ENCODE results near the gene RPS6KA2.

DNA sequence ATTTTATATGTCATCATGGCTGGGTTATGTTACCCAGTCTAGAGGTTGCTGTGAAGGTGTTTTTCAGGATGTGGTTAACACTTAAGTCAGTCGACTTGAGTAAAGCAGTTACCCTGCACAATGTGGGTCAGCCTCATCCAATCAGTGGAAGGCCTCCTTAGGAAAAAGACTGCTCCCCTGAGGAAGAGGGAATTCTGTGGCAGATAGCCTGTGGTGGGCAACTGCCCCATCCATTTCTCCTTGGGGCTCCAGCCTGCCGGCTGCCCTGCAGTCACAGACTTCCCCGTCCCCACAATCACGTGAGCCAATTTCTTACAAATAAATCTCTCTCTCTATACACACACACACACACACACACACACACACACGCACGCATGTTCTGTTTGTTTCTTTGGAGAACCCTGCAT lies 209.8 kb downstream of the RPS6KA2 start:
- TF ChIP-seq, protein P1, sequence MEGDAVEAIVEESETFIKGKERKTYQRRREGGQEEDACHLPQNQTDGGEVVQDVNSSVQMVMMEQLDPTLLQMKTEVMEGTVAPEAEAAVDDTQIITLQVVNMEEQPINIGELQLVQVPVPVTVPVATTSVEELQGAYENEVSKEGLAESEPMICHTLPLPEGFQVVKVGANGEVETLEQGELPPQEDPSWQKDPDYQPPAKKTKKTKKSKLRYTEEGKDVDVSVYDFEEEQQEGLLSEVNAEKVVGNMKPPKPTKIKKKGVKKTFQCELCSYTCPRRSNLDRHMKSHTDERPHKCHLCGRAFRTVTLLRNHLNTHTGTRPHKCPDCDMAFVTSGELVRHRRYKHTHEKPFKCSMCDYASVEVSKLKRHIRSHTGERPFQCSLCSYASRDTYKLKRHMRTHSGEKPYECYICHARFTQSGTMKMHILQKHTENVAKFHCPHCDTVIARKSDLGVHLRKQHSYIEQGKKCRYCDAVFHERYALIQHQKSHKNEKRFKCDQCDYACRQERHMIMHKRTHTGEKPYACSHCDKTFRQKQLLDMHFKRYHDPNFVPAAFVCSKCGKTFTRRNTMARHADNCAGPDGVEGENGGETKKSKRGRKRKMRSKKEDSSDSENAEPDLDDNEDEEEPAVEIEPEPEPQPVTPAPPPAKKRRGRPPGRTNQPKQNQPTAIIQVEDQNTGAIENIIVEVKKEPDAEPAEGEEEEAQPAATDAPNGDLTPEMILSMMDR (IDR thresholded peaks at IDR 0.05; ENCODE audit: borderline replicate concordance, extremely low read depth, low read length, poor library complexity, severe bottlenecking), result no peak
- no peak for TF ChIP-seq EZH2 (IDR thresholded peaks at IDR 0.05; ENCODE audit: borderline replicate concordance, low read depth, low read length, severe bottlenecking)
